ENCODE measurements around the gene CACNA1H.
"Not testable (repeated sequence)": the region's sequence is repeated elsewhere in the genome, so short reads cannot be mapped to it uniquely, and the experiment has no call there.

CACNA1H gene

GRCh38 chr16:1194665-1195392 is 41.9 kb downstream of the CACNA1H start:
- DNase-seq: no peak

- DNase-seq: no peak
Observed at GRCh38 chr16:1195393-1195666, 42.4 kb downstream of the CACNA1H start.

GRCh38 chr16:1196494-1196893 is 43.6 kb downstream of the CACNA1H start:
- no peak for DNase-seq

GRCh38 chr16:1197237-1197866 is 44.4 kb downstream of the CACNA1H start:
- no peak for DNase-seq

GRCh38 chr16:1198194-1198593 is 45.3 kb downstream of the CACNA1H start:
- DNase-seq: no peak

- not testable (repeated sequence) for DNase-seq
Observed at GRCh38 chr16:1198671-1199346, 45.9 kb downstream of the CACNA1H start.

- no peak for DNase-seq
Observed at GRCh38 chr16:1199347-1200013, 46.6 kb downstream of the CACNA1H start.

GRCh38 chr16:1200014-1200627 is 47.2 kb downstream of the CACNA1H start:
- DNase-seq: no peak

- no peak for DNase-seq
Observed at GRCh38 chr16:1201444-1201843, 48.5 kb downstream of the CACNA1H start.

- DNase-seq: no peak
Observed at GRCh38 chr16:1202274-1202673, 49.4 kb downstream of the CACNA1H start.

GRCh38 chr16:1204933-1205332 is 52.0 kb downstream of the CACNA1H start:
- no peak for DNase-seq

GRCh38 chr16:1206326-1206725 is 53.4 kb downstream of the CACNA1H start:
- DNase-seq: no peak

- no peak for DNase-seq
Observed at GRCh38 chr16:1206786-1207185, 53.9 kb downstream of the CACNA1H start.

GRCh38 chr16:1208239-1208830 is 55.4 kb downstream of the CACNA1H start:
- no peak for DNase-seq

GRCh38 chr16:1209081-1209480 is 56.2 kb downstream of the CACNA1H start:
- no peak for DNase-seq

GRCh38 chr16:1210461-1210860 is 57.6 kb downstream of the CACNA1H start:
- no peak for DNase-seq

- DNase-seq: no peak
Observed at GRCh38 chr16:1211451-1212268, 58.8 kb downstream of the CACNA1H start.

GRCh38 chr16:1212616-1213194 is 59.8 kb downstream of the CACNA1H start:
- DNase-seq: no peak

GRCh38 chr16:1213231-1213630 is 60.3 kb downstream of the CACNA1H start:
- DNase-seq: no peak

- no peak for DNase-seq
Observed at GRCh38 chr16:1213796-1214372, 61.0 kb downstream of the CACNA1H start.

GRCh38 chr16:1214719-1215118 is 61.8 kb downstream of the CACNA1H start:
- DNase-seq: no peak
